Neural crest cell (in vitro differentiated cells): ENCODE results near the gene VENTX. TPM values are rescaled to one million over a fixed set of nuclear protein-coding genes. Genes with fewer than 3 reads are reported as not detected.

Experiments used
- DNase-seq: peaks from one replicate; pipeline ENCODE4 v3.0.0; 2021; ENCODE audit warnings: low read depth, mixed read lengths, low spot score
- H3K27ac Mint-ChIP-seq: one replicate; pipeline ENCODE4 v1.8.0; 2021; ENCODE audit warnings: mild to moderate bottlenecking, mixed read lengths; ENCODE audit not compliant: unreplicated experiment
- H3K27me3 Mint-ChIP-seq: 2 replicates; pipeline ENCODE4 v1.8.0; 2021; ENCODE audit warnings: low read depth, mild to moderate bottlenecking, mixed read lengths
- H3K36me3 Mint-ChIP-seq: 2 replicates; pipeline ENCODE4 v1.8.0; 2021; ENCODE audit warnings: low read depth, mild to moderate bottlenecking, mixed read lengths
- H3K4me1 Mint-ChIP-seq: 2 replicates; pipeline ENCODE4 v1.8.0; 2021; ENCODE audit warnings: mixed read lengths
- H3K4me3 Mint-ChIP-seq: one replicate; pipeline ENCODE4 v1.8.0; 2021; ENCODE audit warnings: mild to moderate bottlenecking, mixed read lengths
- H3K9me3 Mint-ChIP-seq: 2 replicates; pipeline ENCODE4 v1.8.0; 2021; ENCODE audit warnings: mixed read lengths
- total RNA-seq: library from RNA; stranded (reverse); gene quantifications from 2 replicates; pipeline ENCODE4 v1.2.1, GENCODE V29; 2021
- TF ChIP-seq, protein P1 (sequence below): fragments of 200-600 bp; sonication (generic); conservative IDR thresholded peaks from 2 replicates; pipeline ENCODE4 v1.5.0; 2021; ENCODE audit warnings: antibody characterized with exemption, mild to moderate bottlenecking

The VENTX gene
- total RNA-seq, 1 donor from 2014 or later: not detected

DNA sequence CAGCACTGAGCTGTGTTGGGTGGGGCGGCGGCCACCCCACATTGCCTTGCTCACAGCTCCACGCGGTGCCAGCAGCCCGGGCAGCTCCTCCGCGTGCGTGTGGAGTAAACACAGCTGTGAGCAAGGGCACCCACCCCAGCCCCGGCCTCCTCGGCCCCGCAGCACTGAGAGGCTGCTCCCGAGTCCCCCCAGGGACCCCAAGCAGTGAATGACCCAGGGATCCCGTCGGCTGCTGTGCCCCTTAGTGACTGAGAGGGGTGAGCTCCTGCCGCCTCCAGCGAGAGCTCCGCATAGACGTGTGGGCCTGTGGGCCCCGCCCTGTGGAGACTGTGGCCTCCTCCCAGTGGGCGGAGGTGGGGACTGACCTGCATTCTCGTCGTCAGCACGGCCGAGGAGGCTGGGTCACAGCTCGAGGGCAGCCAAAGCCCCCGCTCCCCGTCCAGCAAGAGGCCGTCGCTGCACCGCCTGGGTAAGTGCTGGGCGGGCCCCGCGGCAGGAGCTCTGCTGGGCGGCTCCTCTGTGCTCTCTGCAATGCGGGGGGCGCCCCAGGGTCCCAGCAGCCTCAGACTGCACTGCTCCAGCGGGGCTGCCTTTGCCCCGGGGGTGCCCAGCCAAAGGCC is 37.6 kb upstream of the VENTX start:
- Mint-ChIP-seq H3K36me3 (no peaks in the 10 kb centered on the region), H3K27ac (no peak overlapping the region), H3K4me3 (no peak overlapping the region), H3K9me3 (no peaks in the 10 kb centered on the region), H3K27me3 (no peaks in the 10 kb centered on the region), H3K4me1 (no peaks in the 10 kb centered on the region)
- TF ChIP-seq, protein P1, sequence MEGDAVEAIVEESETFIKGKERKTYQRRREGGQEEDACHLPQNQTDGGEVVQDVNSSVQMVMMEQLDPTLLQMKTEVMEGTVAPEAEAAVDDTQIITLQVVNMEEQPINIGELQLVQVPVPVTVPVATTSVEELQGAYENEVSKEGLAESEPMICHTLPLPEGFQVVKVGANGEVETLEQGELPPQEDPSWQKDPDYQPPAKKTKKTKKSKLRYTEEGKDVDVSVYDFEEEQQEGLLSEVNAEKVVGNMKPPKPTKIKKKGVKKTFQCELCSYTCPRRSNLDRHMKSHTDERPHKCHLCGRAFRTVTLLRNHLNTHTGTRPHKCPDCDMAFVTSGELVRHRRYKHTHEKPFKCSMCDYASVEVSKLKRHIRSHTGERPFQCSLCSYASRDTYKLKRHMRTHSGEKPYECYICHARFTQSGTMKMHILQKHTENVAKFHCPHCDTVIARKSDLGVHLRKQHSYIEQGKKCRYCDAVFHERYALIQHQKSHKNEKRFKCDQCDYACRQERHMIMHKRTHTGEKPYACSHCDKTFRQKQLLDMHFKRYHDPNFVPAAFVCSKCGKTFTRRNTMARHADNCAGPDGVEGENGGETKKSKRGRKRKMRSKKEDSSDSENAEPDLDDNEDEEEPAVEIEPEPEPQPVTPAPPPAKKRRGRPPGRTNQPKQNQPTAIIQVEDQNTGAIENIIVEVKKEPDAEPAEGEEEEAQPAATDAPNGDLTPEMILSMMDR: no peak
- no peak for DNase-seq

DNA sequence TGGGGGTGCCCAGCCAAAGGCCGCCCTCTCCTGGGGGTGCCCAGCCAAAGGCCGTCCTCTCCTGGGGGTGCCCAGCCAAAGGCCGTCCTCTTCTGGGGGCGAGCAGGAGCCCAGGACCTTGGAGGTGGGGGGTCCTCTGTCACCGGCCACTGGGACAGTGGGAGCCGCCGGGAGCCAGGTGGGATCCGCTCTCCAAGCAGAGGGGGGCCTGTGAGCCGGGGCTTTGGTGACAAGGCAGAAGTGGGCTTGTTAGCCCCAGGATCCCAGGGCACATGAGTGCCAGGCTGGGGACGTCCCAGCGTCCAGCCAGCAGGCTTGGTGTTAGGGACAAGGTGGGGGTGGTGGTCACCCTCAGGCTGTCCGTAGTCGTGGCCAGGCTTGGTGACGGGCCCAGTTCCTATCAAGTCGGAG is 37.0 kb upstream of the VENTX start:
- Mint-ChIP-seq H3K27me3 (no peaks in the 10 kb centered on the region), H3K27ac (peak overlapping the region; percentile 57), H3K9me3 (no peaks in the 10 kb centered on the region), H3K36me3 (no peaks in the 10 kb centered on the region), H3K4me1 (no peaks in the 10 kb centered on the region), H3K4me3 (no peak overlapping the region)
- TF ChIP-seq, protein P1: no peak
- DNase-seq: no peak

DNA sequence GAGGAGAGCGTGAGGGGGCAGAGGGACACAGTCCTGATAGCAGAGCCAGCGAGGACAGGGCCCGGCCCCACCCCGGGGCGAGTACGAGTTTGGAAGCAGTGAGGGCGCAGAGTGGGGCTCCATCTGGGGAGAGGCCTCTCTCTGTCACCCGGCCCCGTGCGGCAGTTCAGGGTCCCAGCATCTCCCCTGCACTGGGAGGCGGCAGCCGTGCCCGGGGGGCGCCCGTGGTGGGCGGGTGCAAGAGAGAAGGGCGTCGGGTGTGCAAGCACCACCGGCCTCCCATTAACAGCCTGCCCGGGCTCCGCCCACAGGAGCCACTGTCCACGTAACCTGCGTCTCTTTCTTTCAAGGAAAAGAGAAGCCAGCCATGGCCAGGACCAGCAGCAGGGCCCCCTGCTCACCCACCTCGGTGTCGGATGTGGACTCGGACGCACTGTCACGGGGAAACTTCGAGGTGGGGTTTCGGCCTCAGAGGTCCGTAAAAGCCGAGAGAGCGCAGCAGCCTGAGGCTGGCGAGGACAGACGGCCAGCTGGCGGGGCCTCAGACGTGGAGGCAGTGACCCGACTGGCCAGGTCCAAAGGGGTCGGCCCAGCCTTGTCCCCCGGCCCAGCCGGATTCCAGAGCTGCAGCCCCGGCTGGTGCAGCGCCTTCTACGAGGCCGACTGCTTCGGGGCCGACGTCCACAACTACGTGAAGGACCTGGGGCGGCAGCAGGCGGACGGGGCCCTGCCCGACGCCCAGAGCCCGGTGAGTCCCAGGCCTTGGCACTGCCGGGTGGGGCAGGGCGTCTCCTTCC is 36.3 kb upstream of the VENTX start:
- Mint-ChIP-seq H3K27me3 (no peaks in the 10 kb centered on the region), H3K4me1 (no peaks in the 10 kb centered on the region), H3K36me3 (no peaks in the 10 kb centered on the region), H3K27ac (no peak overlapping the region), H3K4me3 (no peak overlapping the region), H3K9me3 (no peaks in the 10 kb centered on the region)
- DNase-seq: no peak
- TF ChIP-seq, protein P1: no peak

DNA sequence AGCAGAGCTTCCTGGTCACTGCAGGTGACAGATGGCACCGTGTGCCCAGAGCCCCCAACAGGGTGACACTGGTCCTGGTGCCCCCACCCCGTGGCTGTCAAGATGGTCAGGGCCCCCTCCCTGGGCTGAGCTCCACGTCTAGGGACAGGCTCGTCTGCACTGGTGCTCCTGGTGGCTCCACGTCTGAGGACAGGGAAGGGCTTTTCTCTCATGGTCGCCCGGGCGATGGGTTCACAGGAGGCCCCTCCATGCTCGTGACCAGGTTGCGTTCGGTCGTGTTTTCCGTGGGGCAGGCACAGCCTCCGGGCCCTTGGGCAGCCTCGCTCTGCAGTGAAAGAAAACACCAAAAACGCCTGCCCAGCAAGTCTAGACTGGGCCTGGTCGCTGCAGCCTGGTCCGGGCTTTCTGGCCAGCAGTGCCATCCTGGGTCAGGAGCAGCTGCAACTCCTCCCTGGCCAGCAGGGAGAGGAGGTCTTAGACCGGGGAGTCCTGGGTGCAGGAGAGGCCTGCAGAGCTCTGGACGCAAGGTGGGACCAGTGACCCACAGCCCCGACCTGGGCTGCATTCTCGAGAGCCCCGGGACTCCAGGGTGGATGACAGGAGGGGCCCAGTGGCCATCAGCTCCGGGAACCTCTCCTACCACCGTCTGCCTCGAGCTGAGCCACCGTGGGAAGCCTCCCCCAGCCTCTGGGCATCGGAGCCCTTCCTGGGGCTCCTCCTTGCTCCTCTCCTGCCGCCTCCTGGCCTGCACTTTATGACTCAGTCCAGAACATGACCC is 35.5 kb upstream of the VENTX start:
- H3K36me3 Mint-ChIP-seq: no peaks in the 10 kb centered on the region
- no peaks in the 10 kb centered on the region for H3K27me3 Mint-ChIP-seq
- TF ChIP-seq, protein P1: no peak
- H3K4me1 Mint-ChIP-seq: no peaks in the 10 kb centered on the region
- H3K9me3 Mint-ChIP-seq: no peaks in the 10 kb centered on the region
- DNase-seq: no peak
- H3K4me3 Mint-ChIP-seq: no peak overlapping the region
- no peak overlapping the region for H3K27ac Mint-ChIP-seq

DNA sequence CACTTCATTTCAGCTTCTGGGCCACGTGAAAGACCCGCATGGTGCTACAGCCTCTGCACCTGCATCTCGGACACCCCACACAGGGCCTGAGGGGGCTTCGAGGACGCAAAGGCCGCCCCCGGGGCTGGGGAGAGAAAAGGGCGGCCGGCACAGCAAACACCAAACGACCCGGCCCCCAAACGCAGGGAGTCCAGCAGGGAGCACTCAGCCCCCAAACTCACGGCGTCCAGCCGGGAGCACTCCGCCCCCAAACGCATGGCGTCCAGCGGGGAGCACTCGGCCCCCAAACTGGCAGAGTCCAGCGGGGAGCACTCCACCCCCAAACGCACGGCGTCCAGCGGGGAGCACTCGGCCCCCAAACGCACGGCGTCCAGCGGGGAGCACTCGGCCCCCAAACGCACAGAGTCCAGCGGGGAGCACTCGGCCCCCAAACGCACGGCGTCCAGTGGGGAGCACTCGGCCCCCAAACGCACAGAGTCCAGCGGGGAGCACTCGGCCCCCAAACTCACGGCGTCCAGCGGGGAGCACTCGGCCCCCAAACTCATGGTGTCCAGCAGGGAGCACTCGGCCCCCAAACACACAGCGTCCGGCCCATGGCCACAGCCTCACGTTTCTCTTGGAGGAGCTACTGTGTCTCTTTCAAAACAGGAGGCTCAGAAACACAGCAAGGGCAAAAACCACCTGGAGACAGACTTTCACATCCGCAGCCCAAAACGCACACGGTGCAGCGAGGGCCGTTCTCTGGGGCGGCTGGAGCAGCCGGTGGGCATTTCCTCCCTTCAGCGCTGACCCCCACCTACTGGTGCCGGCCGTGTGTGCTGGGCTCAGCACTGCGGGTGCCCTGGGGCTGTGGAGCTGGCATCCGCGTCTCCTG is 34.6 kb upstream of the VENTX start:
- H3K27ac Mint-ChIP-seq: no peak overlapping the region
- no peak overlapping the region for H3K4me3 Mint-ChIP-seq
- DNase-seq: no peak
- H3K9me3 Mint-ChIP-seq: no peaks in the 10 kb centered on the region
- H3K36me3 Mint-ChIP-seq: no peaks in the 10 kb centered on the region
- H3K4me1 Mint-ChIP-seq: no peaks in the 10 kb centered on the region
- H3K27me3 Mint-ChIP-seq: no peaks in the 10 kb centered on the region
- TF ChIP-seq, protein P1: no peak
